HCT116 (cell line): ENCODE data around the gene CDKAL1. TPM values are rescaled to one million over a fixed set of nuclear protein-coding genes. Genes with fewer than 3 reads are reported as not detected.
A peak's percentile ranks its signal among the peaks of the same experiment; 100 is the strongest.

Experiments used
- ATAC-seq: fragments of 200-7000 bp; cut with Tn5 transposase; 2 replicates; pipeline ENCODE4 v1.9.1; 2020; ENCODE audit warnings: mild to moderate bottlenecking, moderate library complexity
- BruUV-seq: library from RNA; stranded (reverse); fragments of 400-500 nt; replicated peaks from 2 replicates; lab custom pipeline; 2021; lab: Mats Ljungman, UMichigan
- CTCF ChIA-PET: fragments of 300-600 bp; sonication (Branson Sonifier 250); formaldehyde crosslinking; loops from one replicate; lab custom pipeline; 2021; ENCODE audit warnings: antibody characterized with exemption; lab: Charles Lee
- POLR2A ChIA-PET: fragments of 300-600, 350-600 bp; sonication (Branson Sonifier 250); formaldehyde crosslinking; loops from one replicate; lab custom pipeline; 2021; ENCODE audit warnings: antibody characterized with exemption; lab: Charles Lee
- RAD21 ChIA-PET, 2 experiments: fragments of 300-600 bp; sonication (Branson Sonifier 250); formaldehyde crosslinking; loops; one replicate each; lab custom pipeline; 2023; ENCODE audit warnings: low total read pairs in 2 of 2; ENCODE audit not compliant: uncharacterized antibody in 2 of 2, unreplicated experiment in 2 of 2, low non-redundant PET in 1 of 2; lab: Charles Lee
- DNase-seq: peaks from one replicate; pipeline ENCODE4 v3.0.0-alpha.2; 2010; ENCODE audit warnings: low read depth, low spot score
- H2AFZ ChIP-seq: fragments of 200-600 bp; shearing (Covaris generic), sonication (generic); 2 replicates; pipeline ENCODE4 v1.6.1; 2017; ENCODE audit warnings: low read depth, mixed run types, mixed read lengths, antibody characterized with exemption, low read length; ENCODE audit not compliant: poor library complexity, severe bottlenecking
- H3K27ac ChIP-seq: 2 replicates; pipeline ENCODE4 v1.5.1; 2012; ENCODE audit warnings: low read depth, low read length
- H3K27me3 ChIP-seq: fragments of 200-600 bp; sonication (generic); 2 replicates; pipeline ENCODE4 v1.6.1; 2016; ENCODE audit warnings: mixed run types, low read length, mixed read lengths; ENCODE audit not compliant: insufficient read depth
- H3K36me3 ChIP-seq, 2 experiments: fragments of 200-500 bp in 1 of 2; fragments of 200-600 bp in 1 of 2; sonication (Bioruptor generic) in 1 of 2; sonication (generic) in 1 of 2; 2 replicates each; pipeline versions ENCODE4 v1.5.1 to v1.6.1; 2014 to 2016; ENCODE audit warnings: low read length in 2 of 2, inconsistent platforms in 1 of 2, mixed read lengths in 1 of 2, mixed run types in 1 of 2; ENCODE audit not compliant: insufficient read depth in 2 of 2, control insufficient read depth in 1 of 2
- H3K4me1 ChIP-seq, 2 experiments: fragments of 200-600 bp in 1 of 2; sonication (generic) in 1 of 2; 2 replicates each; pipeline versions ENCODE4 v1.5.1 to v1.6.1; 2012 to 2017; ENCODE audit warnings: low read length in 2 of 2, inconsistent platforms in 1 of 2, mild to moderate bottlenecking in 1 of 2, mixed read lengths in 1 of 2, mixed run types in 1 of 2, moderate library complexity in 1 of 2; ENCODE audit not compliant: insufficient read depth in 2 of 2, control insufficient read depth in 1 of 2
- H3K4me2 ChIP-seq: fragments of 200-600 bp; sonication (generic); 2 replicates; pipeline ENCODE4 v1.6.1; 2017; ENCODE audit warnings: mixed run types, low read length, mixed read lengths
- H3K4me3 ChIP-seq, 2 experiments: fragments of 200-600 bp in 1 of 2; sonication (generic) in 1 of 2; replicated peaks in 1 of 2; 2 replicates each; pipeline ENCODE4 v1.5.1; 2011 to 2016; ENCODE audit warnings: low read length in 2 of 2, control low read depth in 1 of 2, low read depth in 1 of 2, mild to moderate bottlenecking in 1 of 2, mixed read lengths in 1 of 2, mixed run types in 1 of 2
- H3K79me2 ChIP-seq: fragments of 200-600 bp; sonication (generic); 2 replicates; pipeline ENCODE4 v1.6.1; 2017; ENCODE audit warnings: mild to moderate bottlenecking, mixed run types, low read length, moderate library complexity, mixed read lengths; ENCODE audit not compliant: insufficient read depth
- H3K9ac ChIP-seq: fragments of 200-600 bp; sonication (generic); 2 replicates; pipeline ENCODE4 v1.6.1; 2016; ENCODE audit warnings: low read length, mixed read lengths
- H3K9me2 ChIP-seq: fragments of 200-600 bp; sonication (generic), shearing (Covaris generic); 2 replicates; pipeline ENCODE4 v1.6.1; 2017; ENCODE audit warnings: mixed run types, mild to moderate bottlenecking, moderate library complexity; ENCODE audit not compliant: insufficient read depth
- H3K9me3 ChIP-seq, 2 experiments: fragments of 200-500 bp in 1 of 2; fragments of 200-600 bp in 1 of 2; sonication (Bioruptor generic) in 1 of 2; sonication (generic) in 1 of 2; 2 replicates each; pipeline ENCODE4 v1.6.1; 2014 to 2017; ENCODE audit warnings: low read length in 2 of 2, mixed read lengths in 2 of 2, inconsistent platforms in 1 of 2, low read depth in 1 of 2, mild to moderate bottlenecking in 1 of 2, mixed run types in 1 of 2, moderate library complexity in 1 of 2; ENCODE audit not compliant: control insufficient read depth in 1 of 2, insufficient read depth in 1 of 2
- H4K20me1 ChIP-seq: fragments of 200-600 bp; sonication (generic), shearing (Covaris generic); 2 replicates; pipeline ENCODE4 v1.6.1; 2017; ENCODE audit warnings: mixed run types, mild to moderate bottlenecking, moderate library complexity; ENCODE audit not compliant: insufficient read depth
- JUND ChIP-seq: IDR thresholded peaks from 2 replicates; pipeline ENCODE4 v1.6.1; 2012
- TCF7L2 ChIP-seq: IDR thresholded peaks from 2 replicates; pipeline ENCODE4 v1.7.0; 2011; ENCODE audit warnings: borderline replicate concordance, inconsistent platforms; ENCODE audit not compliant: insufficient read depth, insufficient read length; ENCODE audit errors: extremely low read depth
- ZNF274 ChIP-seq: fragments of 200-500 bp; sonication (Bioruptor generic); IDR thresholded peaks from 2 replicates; pipeline ENCODE4 v1.6.1; 2014; ENCODE audit warnings: mild to moderate bottlenecking, low read depth, low read length, inconsistent platforms
- intact Hi-C: fragments of 100-400 bp; cut with micrococcal nuclease; formaldehyde crosslinking; loops from 2 replicates; pipeline ENCODE4 v1.10.0; 2022
- total RNA-seq: library from RNA; stranded (reverse); gene quantifications from one replicate; pipeline ENCODE4 v1.2.1, GENCODE V29; 2021; ENCODE audit not compliant: unreplicated experiment

The CDKAL1 gene
- total RNA-seq, 1 experiment from 2014 or later, result 14.9 TPM

DNA sequence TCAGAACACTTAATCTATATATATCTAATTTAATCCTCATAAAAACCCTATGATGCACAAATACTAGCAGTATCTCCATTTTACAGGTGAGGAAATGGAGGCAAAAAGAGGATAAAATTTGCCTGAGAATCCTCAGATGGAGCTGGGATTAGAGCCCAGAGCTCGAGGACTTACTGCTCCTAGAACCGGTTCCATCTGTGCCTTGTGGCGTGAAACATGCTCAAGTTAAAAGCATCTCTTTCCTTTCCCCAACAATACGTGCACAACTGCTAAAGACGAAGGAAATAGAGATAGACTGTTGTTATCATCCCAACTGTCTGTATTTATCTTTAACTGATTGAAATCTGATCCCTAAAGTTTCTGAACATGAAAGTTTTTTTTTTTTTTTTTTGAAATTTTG, 691.7 kb downstream of the CDKAL1 start:
- intact Hi-C loops, result no loop called here
- Histone ChIP-seq H3K27me3 (no peaks in the 10 kb centered on the region), H3K4me3 (no peak overlapping the region), H3K36me3 (no peaks in the 10 kb centered on the region), H3K79me2 (no peaks in the 10 kb centered on the region), H4K20me1 (no peaks in the 10 kb centered on the region), H2AFZ (no peak overlapping the region), H3K9ac (no peak overlapping the region), H3K9me2 (no peaks in the 10 kb centered on the region), H3K4me1 (peaks cover 9 to 19% of the 10 kb centered on the region in 2 experiments; a peak in 3 of 4 replicates), H3K9me3 (no peaks in the 10 kb centered on the region), H3K27ac (no peak overlapping the region), H3K4me2 (no peak overlapping the region)
- TF ChIP-seq ZNF274, result no peak
- RAD21 ChIA-PET, result interaction anchor here in 1 of 2 experiments (0.6 kb wide), 1 partner anchor 108 kb away, joined by 5 read pairs; no protein-coding TSS in a partner anchor
- CTCF ChIA-PET, result no interaction called here
- no TSS peak for BruUV-seq
- DNase-seq (no peak), ATAC-seq (no peak)
- POLR2A ChIA-PET, result no interaction called here

DNA sequence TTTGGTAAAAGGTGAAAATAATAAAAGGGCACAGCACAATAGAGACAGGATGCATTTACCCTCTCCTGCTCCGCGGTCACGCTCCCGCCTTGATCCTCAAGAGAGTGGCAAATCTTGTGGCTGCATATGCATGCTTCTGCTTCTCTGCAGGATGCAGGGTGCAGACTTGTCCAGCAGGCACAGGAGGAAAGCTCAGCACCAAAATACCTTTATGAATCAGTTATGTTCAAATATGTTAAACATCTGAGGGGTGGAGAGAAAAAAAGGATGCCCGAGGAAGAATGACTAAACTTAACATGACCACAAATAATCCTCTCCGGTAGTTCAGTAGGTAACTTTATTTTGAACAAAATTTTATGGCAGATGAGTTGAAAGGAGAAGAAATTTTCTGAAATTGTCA, 693.2 kb downstream of the CDKAL1 start:
- Histone ChIP-seq H3K4me1 (peaks cover 9 to 19% of the 10 kb centered on the region in 2 experiments; a peak in 3 of 4 replicates), H3K27me3 (no peaks in the 10 kb centered on the region), H3K9ac (no peak overlapping the region), H3K79me2 (no peaks in the 10 kb centered on the region), H3K9me3 (no peaks in the 10 kb centered on the region), H3K27ac (peak overlapping the region; percentile 43; the same call in 1 of the 2 replicates), H2AFZ (no peak overlapping the region), H3K4me3 (no peak overlapping the region), H3K36me3 (no peaks in the 10 kb centered on the region), H3K4me2 (no peak overlapping the region), H3K9me2 (no peaks in the 10 kb centered on the region), H4K20me1 (no peaks in the 10 kb centered on the region)
- DNase-seq (no peak), ATAC-seq (peak; percentile 49; the same call in 1 of the 2 replicates)
- CTCF ChIA-PET, result no interaction called here
- POLR2A ChIA-PET, result no interaction called here
- BruUV-seq, result no TSS peak
- TF ChIP-seq JUND (no peak), TCF7L2 (peak; percentile 61)
- RAD21 ChIA-PET, result no interaction called here
- intact Hi-C loops, result no loop called here
